ENCODE measurements around the gene TRAK1.
"Not testable (repeated sequence)": the region's sequence is repeated elsewhere in the genome, so short reads cannot be mapped to it uniquely, and the experiment has no call there.

The TRAK1 gene

DNA sequence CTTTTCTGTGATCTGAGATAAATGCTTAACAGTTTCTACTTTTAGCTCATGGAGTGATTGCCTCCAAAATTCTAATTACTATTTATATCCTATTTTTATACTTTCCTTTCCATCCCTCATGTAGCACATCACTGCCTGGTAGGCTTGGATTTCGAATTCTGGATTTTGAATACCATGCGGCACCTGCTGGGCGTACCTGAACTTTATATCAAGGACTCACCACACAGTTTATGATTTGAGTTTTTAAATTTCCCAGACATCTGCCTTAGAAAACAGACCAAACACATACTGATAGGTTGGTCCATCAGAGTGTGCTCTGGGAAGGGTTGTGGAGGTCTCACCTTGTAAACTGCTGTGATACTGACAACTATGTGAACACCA, 6.4 kb downstream of the TRAK1 start:
- FAIRE-seq (no peak), DNase-seq (ENCODE audit: low spot score) (no peak)

DNA sequence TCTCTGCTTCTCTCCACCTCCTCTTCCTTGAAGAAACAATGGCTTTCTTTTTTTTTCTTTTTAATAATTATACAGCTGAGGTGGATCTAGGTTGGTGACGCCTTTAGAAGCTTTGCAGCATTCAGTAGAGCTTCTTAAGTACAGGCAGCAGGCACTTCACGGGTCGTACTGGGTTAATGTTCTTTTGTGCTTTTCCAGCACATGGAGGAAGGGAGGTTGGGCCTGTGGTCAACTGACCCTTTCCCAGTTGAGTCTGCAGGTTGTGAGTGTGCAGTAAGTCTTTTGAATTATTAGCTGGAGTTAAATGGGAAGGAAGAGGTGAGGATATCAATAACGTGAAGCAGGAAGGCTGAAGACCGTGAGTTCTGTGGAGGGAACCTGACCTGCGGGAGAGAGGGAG, 7.0 kb downstream of the TRAK1 start:
- no peak for FAIRE-seq

DNA sequence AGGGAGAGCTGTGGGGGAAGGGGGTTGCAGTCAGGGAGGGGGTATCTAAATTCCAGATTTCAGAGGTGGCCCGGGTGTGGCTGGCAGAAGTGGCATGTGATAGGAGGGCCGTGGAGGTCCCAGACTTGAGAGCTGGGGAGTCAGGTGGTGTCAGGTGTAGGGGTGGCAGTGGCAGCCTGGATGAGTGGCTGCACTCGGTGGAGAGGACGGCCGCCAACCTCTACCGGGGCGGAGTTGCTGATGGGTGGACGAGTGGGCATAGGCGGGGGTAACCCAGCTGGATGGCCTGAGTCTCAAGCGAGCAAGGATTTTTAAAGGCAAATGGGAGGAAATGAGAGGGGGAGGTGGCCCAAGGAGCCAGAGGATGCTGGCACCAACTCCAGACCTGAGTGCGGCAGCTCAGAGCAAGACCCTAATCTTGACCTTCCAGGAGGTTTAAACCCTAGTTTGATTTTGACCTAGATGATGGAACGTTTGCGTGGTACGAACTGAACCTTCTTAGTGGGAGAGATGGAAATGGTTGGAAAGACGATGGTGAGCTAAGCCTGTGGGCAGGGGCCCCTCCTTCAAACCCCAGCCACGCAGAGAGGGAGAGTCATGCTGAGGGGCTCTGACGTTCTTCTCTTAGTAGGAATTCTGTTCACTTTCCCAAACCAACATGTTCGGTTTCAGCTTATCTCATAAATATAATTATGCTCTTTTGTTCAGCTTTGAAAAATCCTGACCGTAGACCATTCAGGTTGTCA, 8.0 kb downstream of the TRAK1 start:
- FAIRE-seq (no peak), DNase-seq (ENCODE audit: low spot score) (no peak)

More for the DNA sequence above, 7.0 kb downstream of the TRAK1 start:
- no peak for DNase-seq (ENCODE audit: low spot score)

DNA sequence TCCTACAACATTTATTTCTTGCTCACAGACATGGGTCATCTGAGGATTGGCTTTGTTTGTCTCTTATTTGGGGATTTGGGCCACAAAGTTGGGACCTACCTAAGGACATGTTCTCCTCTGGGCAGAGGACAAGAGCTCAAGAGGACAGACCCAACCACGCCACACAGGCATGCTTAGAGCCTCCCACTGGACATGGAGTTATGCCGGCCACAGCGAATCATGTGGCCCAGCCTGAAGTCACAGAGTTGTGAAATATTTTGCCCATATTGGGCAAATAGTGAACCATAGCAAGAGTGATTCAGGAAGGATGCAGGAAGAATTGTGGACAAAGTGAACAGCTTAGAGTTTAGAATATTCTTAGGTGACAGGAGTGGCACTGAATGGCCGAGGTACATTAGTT, 9.9 kb downstream of the TRAK1 start:
- DNase-seq (ENCODE audit: low spot score) = peak; percentile 9
- FAIRE-seq = no peak

DNA sequence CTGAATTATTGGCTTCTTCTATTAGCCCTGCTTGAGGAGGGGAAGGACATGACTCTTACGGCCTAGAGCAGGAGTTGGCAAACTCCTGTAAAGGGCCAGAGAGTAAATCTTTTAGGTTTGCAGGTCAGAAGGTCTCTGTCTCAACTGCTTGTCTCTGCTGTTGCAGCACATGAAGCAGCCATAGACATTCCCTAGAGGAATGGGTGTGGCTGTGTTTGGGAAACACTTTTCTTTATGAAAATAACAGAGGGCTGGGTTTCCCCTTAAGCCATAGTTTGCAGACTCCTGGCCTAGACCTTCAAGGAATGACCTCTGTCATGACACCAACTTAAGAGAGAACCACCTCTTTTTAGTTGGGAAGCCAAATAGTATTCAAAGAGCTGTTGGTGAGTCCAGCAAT, 10.3 kb downstream of the TRAK1 start:
- no peak for FAIRE-seq

DNA sequence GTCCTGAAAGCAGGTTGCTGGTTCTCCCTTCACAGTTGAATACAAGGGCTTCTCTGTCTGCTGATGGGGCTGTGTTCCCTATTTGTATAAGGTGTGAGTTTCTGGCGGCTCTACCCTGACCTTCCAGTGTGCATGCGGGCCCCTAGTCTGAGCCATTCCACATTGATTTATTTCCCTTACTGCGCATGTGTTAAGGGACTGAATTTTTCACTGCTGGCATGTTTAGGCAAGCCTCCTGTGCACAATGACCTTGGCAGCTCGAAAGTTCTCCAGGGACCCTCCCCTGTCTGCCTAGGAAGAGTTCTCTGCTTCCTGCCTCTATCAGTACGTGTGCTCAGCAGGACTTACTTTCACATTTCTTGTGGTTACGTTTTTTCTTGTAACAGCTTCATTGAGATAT, 11.4 kb downstream of the TRAK1 start:
- DNase-seq (ENCODE audit: low spot score) (no peak), FAIRE-seq (no peak)

More for the DNA sequence above, 10.3 kb downstream of the TRAK1 start:
- no peak for DNase-seq (ENCODE audit: low spot score)

DNA sequence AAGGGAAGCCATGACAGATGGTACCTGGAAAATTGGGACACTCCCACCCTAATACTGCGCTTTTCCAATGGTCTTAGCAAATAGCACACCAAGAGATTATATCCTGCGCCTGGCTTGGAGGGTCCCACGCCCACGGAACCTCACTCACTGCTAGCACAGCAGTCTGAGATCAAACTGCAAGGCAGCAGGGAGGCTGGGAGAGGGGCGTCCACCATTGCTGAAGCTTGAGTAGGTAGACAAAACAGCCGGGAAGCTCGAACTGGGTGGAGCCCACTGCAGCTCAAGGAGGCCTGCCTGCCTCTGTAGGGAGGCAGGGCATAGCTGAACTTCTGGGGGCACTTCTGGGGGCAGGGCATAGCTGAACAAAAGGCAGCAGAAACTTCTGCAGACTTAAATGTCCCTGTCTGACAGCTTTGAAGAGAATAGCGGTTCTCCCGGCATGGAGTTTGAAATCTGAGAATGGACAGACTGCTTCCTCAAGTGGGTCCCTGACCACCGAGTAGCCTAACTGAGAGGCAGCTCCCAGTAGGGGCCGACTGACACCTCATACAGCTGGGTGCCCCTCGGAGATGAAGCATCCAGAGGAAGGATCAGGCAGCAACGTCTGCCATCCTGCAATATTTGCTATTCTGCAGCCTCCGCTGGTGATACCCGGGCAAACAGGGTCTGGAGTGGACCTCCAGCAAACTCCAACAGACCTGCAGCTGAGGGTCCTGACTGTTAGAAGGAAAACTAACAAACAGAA, 12.9 kb downstream of the TRAK1 start:
- not testable (repeated sequence) for DNase-seq (ENCODE audit: low spot score); FAIRE-seq

DNA sequence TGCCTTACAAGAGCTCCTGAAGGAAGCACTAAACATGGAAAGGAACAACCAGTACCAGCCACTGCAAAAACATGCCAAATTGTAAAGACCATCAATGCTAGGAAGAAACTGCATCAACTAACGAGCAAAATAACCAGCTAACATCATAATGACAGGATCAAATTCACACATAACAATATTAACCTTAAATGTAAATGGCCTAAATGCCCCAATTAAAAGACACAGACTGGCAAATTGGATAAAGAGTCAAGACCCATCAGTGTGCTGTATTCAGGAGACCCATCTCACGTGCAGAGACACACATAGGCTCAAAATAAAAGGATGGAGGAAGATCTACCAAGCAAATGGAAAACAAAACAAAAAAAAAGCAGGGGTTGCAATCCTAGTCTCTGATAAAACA, 14.8 kb downstream of the TRAK1 start:
- DNase-seq (ENCODE audit: low spot score); FAIRE-seq: not testable (repeated sequence)

DNA sequence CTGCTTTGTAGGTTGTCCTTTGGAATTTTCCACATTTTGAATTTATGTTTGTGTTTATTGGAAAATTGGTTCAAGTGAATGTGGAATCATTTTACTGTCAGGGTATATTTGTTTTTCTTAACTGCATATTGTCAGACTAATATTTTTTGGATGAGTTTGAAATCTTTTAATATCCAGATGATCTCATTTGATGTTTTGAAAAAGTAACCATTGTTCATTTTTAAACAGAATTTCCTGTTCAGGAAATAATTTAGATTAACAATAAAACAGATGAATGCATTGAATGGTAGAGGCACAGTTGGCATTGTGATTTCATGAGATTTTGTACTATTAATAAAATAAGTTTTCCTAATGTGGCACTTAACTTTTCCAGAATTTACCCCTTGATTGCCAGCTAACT, 15.5 kb downstream of the TRAK1 start:
- DNase-seq (ENCODE audit: low spot score) (no peak), FAIRE-seq (no peak)

DNA sequence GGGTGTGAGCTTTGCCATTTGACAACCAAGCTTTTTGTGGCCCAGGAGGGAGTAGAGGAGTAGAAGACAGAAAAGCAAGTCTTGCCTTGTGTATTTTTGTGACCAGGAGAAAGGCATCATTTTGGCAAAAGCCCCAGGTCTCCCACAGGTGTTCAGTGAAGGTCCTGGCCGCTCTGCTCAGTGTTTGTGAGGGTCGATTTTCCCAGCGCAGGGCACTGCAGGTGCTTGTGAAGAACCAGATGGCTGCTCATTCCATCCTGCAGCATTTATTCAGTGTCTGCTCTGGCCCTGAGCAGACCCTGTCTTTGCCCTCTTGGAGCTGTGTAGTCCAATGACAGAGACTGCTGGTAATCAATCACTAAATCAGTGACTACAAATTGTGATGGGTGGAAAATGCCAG, 19.5 kb downstream of the TRAK1 start:
- FAIRE-seq = no peak
- DNase-seq (ENCODE audit: low spot score) = no peak

DNA sequence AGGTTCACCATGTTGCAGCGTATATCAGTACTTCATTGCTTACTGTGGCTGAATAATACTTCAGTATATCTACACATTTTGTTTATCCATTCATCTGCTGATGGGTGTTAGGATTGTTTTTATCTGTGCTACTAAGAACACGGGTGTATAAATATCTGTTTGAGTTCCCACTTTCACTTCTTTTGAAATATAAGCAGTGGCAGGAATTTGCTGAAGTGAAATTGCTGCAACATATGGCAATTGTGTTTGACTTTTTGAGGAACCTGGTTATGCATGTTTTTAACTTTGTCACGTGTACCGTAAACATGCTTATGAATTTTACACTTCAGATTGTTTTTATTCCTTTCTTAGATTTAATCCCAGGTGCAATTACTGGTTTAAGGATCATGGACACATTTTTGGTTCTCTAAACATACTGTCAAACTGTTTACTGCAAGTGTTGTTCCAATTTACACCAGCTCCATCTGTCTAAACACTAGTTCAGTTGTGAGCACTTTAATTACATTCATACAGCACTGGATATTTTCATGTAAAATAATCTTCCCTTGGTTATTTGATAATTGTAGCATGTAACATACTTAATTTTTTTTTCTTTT, 23.1 kb downstream of the TRAK1 start:
- FAIRE-seq (no peak), DNase-seq (ENCODE audit: low spot score) (no peak)

DNA sequence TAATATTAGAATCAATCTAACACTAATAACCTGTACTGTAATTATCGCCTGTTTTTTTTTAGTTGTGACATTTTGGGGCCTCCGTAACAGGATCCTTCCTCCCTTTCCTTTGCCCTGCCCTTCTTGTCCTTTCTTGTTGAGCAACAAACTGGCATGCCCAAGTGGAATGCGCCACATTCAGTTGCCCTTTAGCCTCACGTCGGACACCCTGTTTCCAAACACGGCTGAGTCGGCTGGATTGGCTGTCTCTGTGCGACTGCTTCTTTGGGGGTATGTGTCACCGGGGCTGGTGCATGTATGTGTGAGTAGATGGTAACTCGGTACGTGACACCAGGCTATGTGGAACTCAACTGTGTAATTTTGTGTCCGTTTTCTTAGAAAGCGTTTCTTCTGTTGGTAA, 24.1 kb downstream of the TRAK1 start:
- DNase-seq (ENCODE audit: low spot score) = no peak
- no peak for FAIRE-seq

DNA sequence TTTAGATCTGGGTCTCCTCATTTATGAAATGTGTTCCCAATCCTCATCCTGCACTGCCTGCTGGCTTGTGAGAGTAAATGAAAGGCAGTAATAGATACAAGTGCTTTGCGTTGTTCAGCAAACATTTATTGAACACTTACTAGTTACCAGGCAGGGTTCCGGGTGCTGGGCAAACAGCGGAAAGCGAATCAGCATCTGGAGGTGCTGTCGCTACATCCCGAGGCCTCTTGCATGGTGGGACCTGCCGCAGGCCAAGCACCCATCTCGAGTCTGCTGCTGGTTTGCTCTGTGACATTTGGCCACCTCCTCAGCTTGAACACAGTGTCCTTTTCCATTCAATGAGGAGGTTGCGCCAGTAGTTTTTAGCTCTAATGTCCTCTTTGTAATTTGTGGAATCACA, 24.8 kb downstream of the TRAK1 start:
- DNase-seq (ENCODE audit: low spot score) (no peak), FAIRE-seq (no peak)

DNA sequence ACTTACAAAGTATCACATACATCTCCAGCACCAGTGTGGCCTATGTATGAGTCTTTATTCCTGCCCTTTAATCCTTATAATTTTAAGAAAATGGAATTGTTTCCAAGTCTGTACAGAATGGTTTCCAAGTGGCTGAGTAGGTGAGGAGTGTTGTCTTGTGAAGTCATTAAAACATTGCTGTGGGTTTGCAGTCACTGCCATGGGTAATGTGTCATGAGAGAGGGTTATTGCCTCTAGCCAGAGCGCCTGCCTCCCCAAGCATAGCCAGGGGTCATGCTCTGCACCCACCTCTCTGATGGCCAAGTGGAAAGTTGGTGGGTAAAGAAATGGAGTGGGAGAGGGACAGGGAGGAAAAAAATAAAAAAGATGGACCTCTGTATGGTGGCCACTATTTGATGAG, 25.3 kb downstream of the TRAK1 start:
- no peak for FAIRE-seq
- no peak for DNase-seq (ENCODE audit: low spot score)

DNA sequence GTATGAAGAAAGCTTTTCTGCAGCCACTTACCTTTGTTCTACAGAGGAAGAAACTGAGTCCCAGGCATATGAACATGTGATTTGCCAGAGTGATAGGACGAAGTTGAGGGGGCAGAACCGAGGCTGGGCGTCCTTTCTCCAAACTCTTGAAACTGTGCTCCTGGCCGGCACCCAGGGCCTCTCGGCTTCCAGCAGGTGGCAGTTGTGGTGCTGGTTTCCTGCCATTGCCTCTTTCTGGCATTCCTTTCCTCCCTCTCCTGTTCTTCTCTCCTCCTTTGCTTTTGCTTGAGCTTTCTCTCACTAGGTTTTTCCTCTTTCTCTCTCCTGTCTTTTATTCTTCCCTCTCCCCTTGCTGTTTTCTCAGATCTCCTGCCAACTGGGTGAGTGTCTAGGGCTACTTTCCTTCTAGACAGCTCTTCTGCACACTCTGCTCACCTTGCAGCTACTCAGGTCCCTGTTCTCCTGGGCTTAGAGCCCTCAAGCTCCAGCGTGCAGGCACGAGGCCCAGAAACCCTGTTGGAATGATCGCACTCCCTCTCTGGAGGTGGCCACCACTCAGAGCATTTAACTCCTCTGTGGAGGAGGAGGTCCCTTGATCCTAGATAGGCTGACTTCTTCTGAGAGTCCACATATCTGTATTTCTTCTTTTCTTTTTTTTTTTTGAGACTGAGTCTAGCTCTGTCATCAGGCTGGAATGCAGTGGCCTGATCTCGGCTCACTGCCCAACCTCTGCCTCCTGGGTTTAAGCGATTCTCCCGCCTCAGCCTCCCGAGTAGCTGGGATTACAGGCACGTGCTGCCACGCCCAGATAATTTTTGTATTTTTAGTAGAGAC, 26.2 kb downstream of the TRAK1 start:
- no peak for FAIRE-seq
- peak; percentile 29 for DNase-seq (ENCODE audit: low spot score)

DNA sequence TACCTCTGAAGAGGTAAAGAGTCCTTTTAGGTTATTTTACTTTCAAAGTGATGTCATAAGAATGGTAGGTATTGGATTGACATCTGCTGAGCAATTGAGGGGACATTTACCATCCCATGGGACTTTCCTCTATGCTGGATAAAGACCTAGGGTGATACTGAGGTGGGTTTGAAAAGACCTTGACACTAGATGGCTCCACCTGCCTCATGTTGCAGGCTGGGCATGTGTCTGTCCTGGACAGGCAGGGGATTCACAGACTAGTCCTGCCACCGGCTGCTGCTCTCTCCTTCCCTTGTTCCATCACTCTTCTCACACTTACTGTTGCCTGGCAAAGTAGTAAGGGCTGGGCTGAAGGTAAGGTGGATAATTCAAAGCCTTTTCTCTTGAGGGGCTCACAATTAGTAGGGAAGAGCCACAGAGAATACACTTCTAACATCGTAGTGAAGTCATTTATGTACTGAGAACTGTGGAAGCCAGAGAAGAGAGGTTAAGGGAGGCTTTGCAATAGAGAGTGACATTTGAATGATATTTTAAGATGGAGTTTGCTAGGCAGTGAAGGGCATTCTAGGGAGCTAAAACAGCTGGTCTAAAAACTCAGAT, 27.7 kb downstream of the TRAK1 start:
- no peak for FAIRE-seq

DNA sequence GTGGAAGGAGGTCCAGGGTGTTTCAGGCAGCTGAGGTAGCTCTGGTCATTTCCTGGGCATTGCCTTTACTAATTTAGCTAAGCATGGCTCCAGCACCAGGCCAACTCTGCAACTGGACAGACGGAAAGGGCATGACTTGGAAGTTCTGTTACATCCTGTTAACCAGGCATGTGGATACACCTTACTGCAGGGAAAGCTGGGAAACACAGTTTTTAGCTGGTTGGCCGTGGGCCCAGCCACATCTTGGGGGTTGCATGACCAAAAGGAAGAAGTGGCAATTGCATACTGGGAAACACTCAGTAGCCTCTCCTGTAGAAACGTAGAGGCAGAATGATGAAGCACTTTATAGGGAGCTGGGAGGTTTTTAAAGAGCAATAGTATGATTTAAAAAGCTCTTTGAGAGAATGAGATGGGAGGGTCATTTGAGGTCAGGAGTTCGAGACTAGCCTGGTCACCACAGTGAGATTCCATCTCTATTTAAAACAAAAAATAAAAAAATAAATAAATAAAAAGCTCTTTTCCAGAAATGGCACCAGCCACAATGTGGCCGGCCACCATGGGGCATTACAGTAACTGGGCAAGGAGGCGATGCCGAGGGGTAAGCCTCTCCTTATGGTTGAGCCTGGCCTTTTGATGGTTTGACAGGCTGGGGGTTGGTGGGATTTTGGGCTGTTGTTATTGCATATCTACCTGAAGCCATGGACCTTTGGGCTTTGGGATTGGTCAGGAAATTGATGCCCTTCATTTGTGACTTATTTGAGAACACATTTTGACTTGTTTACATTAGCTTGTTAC, 28.6 kb downstream of the TRAK1 start:
- no peak for DNase-seq (ENCODE audit: low spot score)
- no peak for FAIRE-seq

More for the DNA sequence above, 27.7 kb downstream of the TRAK1 start:
- DNase-seq (ENCODE audit: low spot score) = peak; percentile 16

DNA sequence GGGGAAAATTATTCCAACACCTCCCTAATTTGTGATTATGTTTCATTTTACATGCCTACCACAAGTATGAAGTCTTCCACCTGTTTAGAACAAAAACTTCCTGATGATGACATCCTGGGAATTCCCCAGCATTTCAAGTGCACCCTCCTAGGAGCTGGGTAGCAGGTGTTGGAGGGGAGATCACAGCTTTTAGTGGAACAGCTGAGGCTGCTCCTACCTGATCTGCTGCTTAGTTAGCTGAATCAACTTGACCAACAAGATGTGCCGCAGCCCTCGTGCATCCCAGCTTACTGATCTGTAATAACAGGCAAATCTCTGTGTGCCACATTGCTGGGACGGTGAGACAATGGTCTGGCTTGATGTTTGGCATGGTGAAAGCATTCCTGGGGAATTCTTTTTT, 29.7 kb downstream of the TRAK1 start:
- no peak for DNase-seq (ENCODE audit: low spot score)
- FAIRE-seq = no peak

DNA sequence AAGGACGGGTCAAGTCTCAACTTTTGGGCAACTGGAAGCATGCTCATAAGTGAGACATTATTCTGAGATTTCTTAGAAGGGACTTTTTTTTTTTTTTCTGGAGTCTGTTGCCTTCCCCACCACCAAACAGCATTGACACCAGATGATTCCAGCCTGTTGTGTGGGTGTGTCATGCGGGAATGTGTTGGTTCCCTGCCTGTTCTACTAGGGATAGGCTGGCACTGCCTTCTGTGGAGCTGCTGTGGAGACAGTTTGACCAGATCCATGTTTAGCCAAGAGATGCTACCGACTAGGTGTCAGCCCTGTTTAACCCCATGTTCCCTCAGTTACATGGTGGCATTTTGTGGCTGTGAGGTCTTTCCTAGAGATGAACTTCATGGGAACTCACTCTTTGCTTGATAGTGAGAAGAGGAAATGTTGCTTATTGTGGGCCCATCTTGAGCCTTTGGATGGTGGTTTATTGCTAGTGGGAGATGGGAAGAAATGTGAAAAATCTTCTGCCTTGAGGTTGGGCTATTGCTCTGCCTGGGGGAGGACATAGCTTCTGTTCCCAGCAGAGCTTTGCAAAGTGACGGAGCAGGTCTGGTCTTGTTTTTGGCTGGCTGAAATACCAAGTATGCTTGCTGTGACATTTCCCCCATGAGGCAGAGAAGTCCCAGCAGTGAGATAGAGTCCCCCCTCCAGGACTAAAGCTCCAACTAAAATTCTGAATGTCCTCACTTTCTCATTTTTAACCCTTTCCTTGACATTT, 31.3 kb downstream of the TRAK1 start:
- FAIRE-seq (no peak), DNase-seq (ENCODE audit: low spot score) (no peak)
